ENCODE data around the gene AIF1. TPM values are rescaled to one million over a fixed set of nuclear protein-coding genes. Genes with fewer than 3 reads are reported as not detected.
A peak's percentile ranks its signal among the peaks of the same experiment; 100 is the strongest.

The AIF1 gene
- total RNA-seq, 3 donors from 2014 or later (not counting 1 experiment from before 2014, with no cell fraction given), result 8.7 to 47.0 (median 17.9) TPM

- Histone ChIP-seq H3K9me3 (ENCODE audit: control insufficient read depth, insufficient read depth, low read length) (no peaks in the 10 kb centered on the region), H3K27me3 (ENCODE audit: control insufficient read depth, insufficient read depth, low read length) (no peaks in the 10 kb centered on the region), H3K4me3 (ENCODE audit: low read length) (peak overlapping the region; percentile 88), H3K4me1 (ENCODE audit: control insufficient read depth, insufficient read depth, low read length) (peaks cover 69% of the 10 kb centered on the region), H3K27ac (ENCODE audit: low read length) (peak overlapping the region; percentile 79), H3K36me3 (ENCODE audit: control insufficient read depth, insufficient read depth, low read length) (peaks cover 21% of the 10 kb centered on the region)
- H3K4me1 Mint-ChIP-seq, result peaks cover 53 to 75% of the 10 kb centered on the region in 2 donors
- H3K9me3 Mint-ChIP-seq, result no peaks in the 10 kb centered on the region
- TF ChIP-seq CTCF (IDR thresholded peaks at IDR 0.05), result no peak
- 32% methylated on average over 13 of the region's 13 CpGs for WGBS (ENCODE audit: insufficient coverage)
- peak overlapping the region; percentile 83 to 89 for H3K27ac Mint-ChIP-seq
- peak overlapping the region; percentile 90 for H3K4me3 Mint-ChIP-seq
- intact Hi-C loops (cut with micrococcal nuclease), result loop anchor here (1.0 to 10.0 kb wide), 3 partner anchors 8 to 515 kb away; partner anchors contain the start of genes AGPAT1, BAG6 and RNF5
- H3K36me3 Mint-ChIP-seq, result no peaks in the 10 kb centered on the region
- H3K27me3 Mint-ChIP-seq (ENCODE audit: low read depth in 2 of 2), result no peaks in the 10 kb centered on the region
- peak in 1 of 2 donors; percentile 58 for DNase-seq
- ATAC-seq, result peak; percentile 9 to 55 (median 24)
Observed at GRCh38 chr6:31659649-31660380, 44.8 kb downstream of the AIF1 start.

- Histone ChIP-seq H3K9me3 (ENCODE audit: control insufficient read depth, insufficient read depth, low read length) (no peaks in the 10 kb centered on the region), H3K27ac (ENCODE audit: low read length) (peak within 1 kb of the TSS; percentile 79), H3K27me3 (ENCODE audit: control insufficient read depth, insufficient read depth, low read length) (no peaks in the 10 kb centered on the region), H3K4me3 (ENCODE audit: low read length) (peak within 1 kb of the TSS; percentile 88), H3K4me1 (ENCODE audit: control insufficient read depth, insufficient read depth, low read length) (peaks cover 69% of the 10 kb centered on the region), H3K36me3 (ENCODE audit: control insufficient read depth, insufficient read depth, low read length) (peaks cover 21% of the 10 kb centered on the region)
- Mint-ChIP-seq H3K27ac (peak within 1 kb of the TSS; percentile 83 to 89), H3K36me3 (no peaks in the 10 kb centered on the region), H3K27me3 (ENCODE audit: low read depth in 2 of 2) (no peaks in the 10 kb centered on the region), H3K9me3 (no peaks in the 10 kb centered on the region), H3K4me1 (peaks cover 50 to 73% of the 10 kb centered on the region in 2 donors), H3K4me3 (peak within 1 kb of the TSS; percentile 90)
- no peak for TF ChIP-seq CTCF (IDR thresholded peaks at IDR 0.05)
- WGBS (ENCODE audit: insufficient coverage), result under 1% methylated on average over 52 of the region's 52 CpGs
- intact Hi-C loops (cut with micrococcal nuclease), result loop anchor here (1.0 to 10.0 kb wide), 3 partner anchors 8 to 514 kb away; partner anchors contain the start of genes AGPAT1, BAG6 and RNF5
- DNase-seq, result peak; percentile 75 to 86
- ATAC-seq, result peak; percentile 69 to 80 (median 73)
Observed at GRCh38 chr6:31660381-31661261, 45.6 kb downstream of the AIF1 start, which contains the start of gene C6orf47. Gene C6orf47 (minus strand): TSS chr6:31660778. CDS start chr6:31659947, 831 bp downstream.

GRCh38 chr6:31661262-31662123, 46.5 kb downstream of the AIF1 start:
- H3K9me3 ChIP-seq (ENCODE audit: control insufficient read depth, insufficient read depth, low read length), result no peaks in the 10 kb centered on the region
- peaks cover 72% of the 10 kb centered on the region for H3K4me1 ChIP-seq (ENCODE audit: control insufficient read depth, insufficient read depth, low read length)
- H3K27ac Mint-ChIP-seq, result peak overlapping the region; percentile 83 to 89
- intact Hi-C loops (cut with micrococcal nuclease), result loop anchor here (5.0 to 10.0 kb wide), 2 partner anchors 104 to 513 kb away; partner anchors contain the start of genes AGPAT1 and RNF5
- no peaks in the 10 kb centered on the region for H3K9me3 Mint-ChIP-seq
- H3K4me1 Mint-ChIP-seq, result peaks cover 58 to 75% of the 10 kb centered on the region in 2 donors
- peaks cover 21% of the 10 kb centered on the region for H3K36me3 ChIP-seq (ENCODE audit: control insufficient read depth, insufficient read depth, low read length)
- H3K36me3 Mint-ChIP-seq, result no peaks in the 10 kb centered on the region
- 96% methylated on average over 12 of the region's 12 CpGs for WGBS (ENCODE audit: insufficient coverage)
- H3K27me3 ChIP-seq (ENCODE audit: control insufficient read depth, insufficient read depth, low read length), result no peaks in the 10 kb centered on the region
- peak overlapping the region; percentile 88 for H3K4me3 ChIP-seq (ENCODE audit: low read length)
- H3K27me3 Mint-ChIP-seq (ENCODE audit: low read depth in 2 of 2), result no peaks in the 10 kb centered on the region
- DNase-seq, result no peak
- no peak for ATAC-seq
- H3K27ac ChIP-seq (ENCODE audit: low read length), result peak overlapping the region; percentile 69
- TF ChIP-seq CTCF (IDR thresholded peaks at IDR 0.05), result no peak
- peak overlapping the region; percentile 90 for H3K4me3 Mint-ChIP-seq
